Measurements from ENCODE around the gene OR10A4.

Gene OR10A4

GRCh38 chr11:6926208-6927029, 50.0 kb downstream of the OR10A4 start, which contains the start of gene ZNF215:
ZNF215 (plus strand) TSS chr11:6926426; CDS start chr11:6932273, 5,847 bp downstream.
- TF ChIP-seq CTCF (IDR thresholded peaks at IDR 0.05; ENCODE audit: extremely low read depth, insufficient read depth, missing control alignments): no peak
- in situ Hi-C loops (cut with MboI; ENCODE audit: low pct_unique_long_range_greater_than_20kb, low sequenced_read_pairs, unreplicated experiment): no loop called here
- peak; percentile 72 for DNase-seq (ENCODE audit: low spot score)

- DNase-seq (ENCODE audit: low spot score): peak; percentile 42
- in situ Hi-C loops (cut with MboI; ENCODE audit: low pct_unique_long_range_greater_than_20kb, low sequenced_read_pairs, unreplicated experiment): no loop called here
- TF ChIP-seq CTCF (IDR thresholded peaks at IDR 0.05; ENCODE audit: extremely low read depth, insufficient read depth, missing control alignments): no peak
These were observed 50.7 kb downstream of the OR10A4 start for GRCh38 chr11:6927030-6927617.

All from GM13977 (cell line).